ENCODE results near the gene FHAD1.

FHAD1 gene

DNA sequence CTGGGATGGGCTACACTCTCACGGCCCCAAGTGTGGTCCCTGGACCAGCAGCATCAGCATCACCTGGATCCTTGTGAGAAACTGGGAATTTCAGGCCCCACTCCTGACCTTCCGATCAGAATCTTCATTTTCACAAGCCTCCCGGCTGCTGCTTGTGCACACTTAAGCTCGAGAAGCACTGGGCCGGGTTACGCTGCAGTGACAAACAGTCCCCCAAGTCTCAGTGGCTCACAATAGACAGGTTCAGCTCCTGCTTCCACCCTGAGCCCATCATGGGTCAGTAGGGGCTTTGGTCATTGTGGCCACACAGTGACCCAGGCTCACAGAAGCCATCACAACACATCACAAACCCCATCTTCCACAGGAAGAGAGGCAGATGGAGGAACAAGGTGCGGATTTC, 63.5 kb downstream of the FHAD1 start:
- no peak for DNase-seq

GRCh38 chr1:15311122-15311822, 64.2 kb downstream of the FHAD1 start:
- DNase-seq: no peak

DNA sequence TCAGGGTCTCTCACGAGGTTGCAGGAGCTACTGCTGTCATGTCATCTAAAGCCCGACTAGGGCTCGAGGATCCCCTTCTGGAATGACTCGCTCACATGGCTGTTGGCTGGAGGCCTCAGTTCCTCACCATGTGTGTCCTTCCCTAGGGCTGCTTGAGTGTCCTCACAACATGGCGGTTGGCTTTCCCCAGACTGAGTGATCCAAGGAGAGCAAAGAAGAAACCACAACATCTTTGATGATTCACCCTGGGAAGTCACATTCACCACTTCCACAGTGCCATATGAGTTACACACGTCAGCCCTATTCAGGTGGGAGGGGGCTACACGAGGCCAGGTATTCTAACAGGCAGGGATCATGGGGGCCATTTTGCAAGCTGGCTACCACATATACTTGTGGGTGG, 64.9 kb downstream of the FHAD1 start:
- no peak for DNase-seq

- DNase-seq: no peak
Measured at GRCh38 chr1:15312626-15313411, 65.8 kb downstream of the FHAD1 start.

DNA sequence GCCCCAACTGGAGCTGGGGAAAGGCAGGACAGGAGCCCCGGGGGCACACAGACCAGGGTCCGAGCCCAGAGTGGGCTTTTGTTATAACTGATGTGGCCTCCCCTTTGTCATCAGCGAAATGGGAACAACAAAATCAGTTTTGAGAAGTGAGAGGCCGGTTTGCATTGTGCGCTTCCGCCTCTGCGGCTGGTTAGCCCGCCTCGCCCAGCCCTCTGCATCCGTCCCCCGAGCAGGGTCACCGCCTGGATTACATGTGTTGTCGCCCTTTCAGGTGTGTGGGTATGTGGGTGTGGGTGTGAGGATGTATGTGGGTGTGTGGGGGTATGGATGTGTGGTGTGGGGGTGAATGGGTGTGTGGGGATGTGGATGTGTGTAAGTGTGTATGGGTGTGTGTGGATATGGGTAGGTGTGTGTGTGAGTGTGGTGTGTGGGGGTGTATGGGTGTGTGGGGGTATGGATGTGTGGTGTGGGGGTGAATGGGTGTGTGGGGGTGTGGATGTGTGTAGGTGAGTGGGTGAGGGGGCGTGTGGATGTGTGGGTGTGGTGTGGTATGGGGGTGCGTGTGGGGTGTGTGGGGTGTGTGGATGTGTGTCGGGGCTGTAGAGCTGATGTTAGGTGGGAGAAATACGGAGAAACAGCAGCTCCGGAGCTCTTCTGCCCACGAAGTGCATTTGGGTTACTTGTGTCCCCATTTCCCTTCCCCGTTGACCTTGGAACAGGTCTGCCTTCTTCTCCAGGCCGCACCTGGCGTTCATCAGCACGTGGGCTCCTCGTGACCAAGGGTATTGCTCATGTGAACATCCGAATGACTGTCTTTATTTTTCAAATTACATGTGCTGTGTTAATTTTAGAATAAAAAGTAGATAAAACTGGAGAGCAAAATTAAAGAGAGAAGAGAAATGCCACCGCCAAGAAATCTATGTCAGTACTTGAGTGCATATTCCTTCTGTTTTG, 67.6 kb downstream of the FHAD1 start:
- no peak for DNase-seq

GRCh38 chr1:15315815-15316214, 68.8 kb downstream of the FHAD1 start:
- no peak for DNase-seq

GRCh38 chr1:15316510-15316909, 69.5 kb downstream of the FHAD1 start:
- DNase-seq: no peak

DNA sequence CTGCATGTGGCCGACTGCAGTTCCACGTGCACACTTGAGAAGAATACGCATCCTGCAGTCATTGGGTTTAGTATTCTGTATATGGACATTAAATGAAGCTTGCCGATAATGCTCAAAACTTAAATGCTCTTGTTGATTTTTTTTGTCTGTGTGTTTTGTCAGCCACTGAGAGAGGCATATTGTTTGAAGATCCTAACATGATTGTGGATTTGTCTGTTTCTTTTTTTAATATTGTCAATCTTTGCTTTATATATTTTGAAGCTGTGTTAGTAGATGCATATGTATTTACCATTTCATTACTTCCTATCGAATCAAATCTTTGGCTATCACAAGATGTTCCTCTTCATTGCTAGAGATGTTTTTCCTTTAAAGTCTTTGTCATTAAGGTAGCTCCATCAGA, 73.2 kb downstream of the FHAD1 start:
- DNase-seq: no peak

DNA sequence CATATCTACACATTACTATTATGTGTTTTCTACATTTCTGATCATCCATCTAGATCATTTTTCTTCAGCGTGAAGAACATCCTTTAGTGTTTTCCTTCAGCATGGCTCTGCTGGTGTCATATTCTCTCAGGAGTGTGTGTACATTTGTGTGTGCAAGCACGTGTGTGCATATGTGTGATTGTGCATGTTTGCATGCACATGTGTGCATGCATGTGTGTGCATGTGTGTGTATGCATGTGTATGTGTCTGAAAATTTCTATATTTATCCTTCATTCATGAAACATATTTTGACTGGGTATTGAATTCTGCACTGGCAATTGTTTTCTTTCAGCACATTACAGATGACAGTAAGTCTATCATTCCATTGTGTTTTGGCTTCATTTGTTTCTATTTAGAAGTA, 74.6 kb downstream of the FHAD1 start:
- no peak for DNase-seq

DNA sequence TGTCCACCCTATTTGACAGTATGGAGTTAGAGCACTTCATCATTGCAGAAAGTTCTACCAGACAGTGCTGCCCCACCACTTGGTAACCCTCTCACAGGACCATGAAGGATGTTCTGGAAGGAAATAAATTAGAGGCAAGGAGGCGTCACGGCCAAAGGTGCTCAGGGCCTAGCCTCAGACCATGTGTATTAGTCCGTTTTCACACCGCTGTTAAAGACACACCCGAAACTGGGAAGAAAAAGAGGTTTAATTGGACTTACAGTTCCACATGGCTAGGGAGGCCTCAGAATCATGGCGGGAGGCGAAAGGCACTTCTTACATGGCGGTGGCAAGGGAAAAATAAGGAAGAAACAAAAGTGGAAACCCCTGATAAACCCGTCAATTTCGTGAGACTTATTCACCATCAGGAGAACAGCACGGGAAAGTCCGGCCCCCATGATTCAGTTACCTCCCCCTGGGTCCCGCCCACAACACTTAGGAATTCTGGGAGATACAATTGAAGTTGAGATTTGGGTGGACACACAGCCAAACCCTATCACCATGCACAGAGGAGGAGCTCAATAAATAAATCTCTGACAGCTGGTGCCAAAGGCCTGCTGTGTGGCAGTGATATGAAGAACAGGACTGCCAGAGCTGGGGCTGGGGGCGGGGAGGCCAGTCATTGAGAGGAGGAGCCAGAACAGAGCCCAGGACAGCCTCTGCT, 75.8 kb downstream of the FHAD1 start:
- no peak for DNase-seq

- peak; percentile 68 for DNase-seq
Measured at GRCh38 chr1:15323351-15323988, 76.4 kb downstream of the FHAD1 start.

- DNase-seq: no peak
Measured at GRCh38 chr1:15323989-15324868, 77.2 kb downstream of the FHAD1 start.

- no peak for DNase-seq
Measured at GRCh38 chr1:15324869-15325335, 77.9 kb downstream of the FHAD1 start.

DNA sequence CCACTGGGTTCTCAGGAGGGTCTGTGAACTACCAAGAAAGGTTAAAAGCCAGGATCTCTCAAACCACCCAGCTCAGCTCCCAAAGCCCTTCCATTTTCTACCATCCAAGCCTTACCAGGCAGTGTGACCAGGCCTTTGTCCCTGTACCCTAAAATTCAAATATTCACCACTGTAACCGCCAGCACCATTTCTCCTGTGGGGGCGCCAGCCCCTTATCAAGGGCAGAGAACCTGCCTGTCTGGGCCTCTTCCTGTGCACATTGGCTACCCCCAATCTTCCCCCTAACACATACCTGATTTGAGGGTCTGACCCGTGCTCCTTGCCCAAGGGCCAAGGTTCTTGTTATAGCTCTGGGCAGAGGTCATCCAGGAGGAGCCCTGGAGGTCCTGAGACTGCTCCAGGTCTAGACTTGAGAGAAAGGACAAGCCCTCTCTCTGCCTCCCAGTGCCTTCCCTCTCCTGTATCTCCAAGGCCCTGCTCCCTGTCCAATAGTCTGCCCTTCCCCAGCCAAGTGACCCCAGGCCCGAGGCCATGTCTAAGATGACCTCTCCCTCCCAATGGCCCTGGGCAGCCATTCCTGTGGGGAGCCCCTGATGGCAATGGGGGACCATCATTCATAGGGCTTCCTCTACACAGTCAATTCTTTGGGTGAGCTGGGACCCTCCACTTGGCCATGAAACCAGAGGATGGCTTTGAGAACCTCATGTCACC, 78.5 kb downstream of the FHAD1 start:
- no peak for DNase-seq

DNA sequence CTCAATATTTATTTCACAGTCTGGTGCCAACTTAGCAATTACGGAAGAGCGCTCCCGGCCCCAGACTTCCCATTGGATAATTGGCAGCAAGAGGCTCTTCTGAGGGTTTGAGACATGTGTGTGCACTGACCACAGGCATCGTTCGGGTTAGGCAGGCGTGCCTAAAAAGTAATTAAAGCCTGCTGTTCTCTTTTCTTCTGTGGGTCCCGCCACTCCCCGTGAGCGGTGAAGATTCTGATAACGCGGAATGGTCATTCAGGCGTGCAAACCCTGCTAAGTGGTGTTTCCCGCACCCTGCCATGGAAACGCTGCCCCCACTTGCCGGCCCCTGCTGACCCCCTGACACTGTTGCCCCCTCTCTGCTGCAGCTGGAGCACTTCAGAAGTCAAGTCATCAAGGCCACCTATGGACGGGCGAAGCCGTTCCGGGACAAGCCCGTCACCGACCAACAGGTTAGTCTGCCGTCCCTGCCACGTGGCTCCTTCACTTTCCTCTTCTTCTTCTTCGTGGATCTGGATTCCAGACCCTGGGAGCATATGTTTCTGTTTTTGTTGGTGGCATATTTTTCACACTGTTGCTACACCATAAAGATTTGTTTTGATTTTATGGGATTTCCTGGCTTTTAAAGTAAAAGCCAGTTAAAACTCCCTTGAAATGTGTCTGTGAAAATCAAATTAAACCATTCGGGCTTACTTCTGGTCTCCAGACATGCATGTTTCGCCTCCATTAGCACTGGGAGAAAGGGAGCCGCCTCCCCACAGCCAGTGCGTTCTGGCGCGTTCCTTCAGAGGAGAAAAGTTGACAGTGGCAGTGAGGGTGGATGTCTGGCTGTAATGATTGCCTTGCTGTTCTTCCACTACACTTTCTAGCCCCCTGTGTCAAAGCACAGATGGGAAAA, 79.9 kb downstream of the FHAD1 start:
- DNase-seq: no peak

DNA sequence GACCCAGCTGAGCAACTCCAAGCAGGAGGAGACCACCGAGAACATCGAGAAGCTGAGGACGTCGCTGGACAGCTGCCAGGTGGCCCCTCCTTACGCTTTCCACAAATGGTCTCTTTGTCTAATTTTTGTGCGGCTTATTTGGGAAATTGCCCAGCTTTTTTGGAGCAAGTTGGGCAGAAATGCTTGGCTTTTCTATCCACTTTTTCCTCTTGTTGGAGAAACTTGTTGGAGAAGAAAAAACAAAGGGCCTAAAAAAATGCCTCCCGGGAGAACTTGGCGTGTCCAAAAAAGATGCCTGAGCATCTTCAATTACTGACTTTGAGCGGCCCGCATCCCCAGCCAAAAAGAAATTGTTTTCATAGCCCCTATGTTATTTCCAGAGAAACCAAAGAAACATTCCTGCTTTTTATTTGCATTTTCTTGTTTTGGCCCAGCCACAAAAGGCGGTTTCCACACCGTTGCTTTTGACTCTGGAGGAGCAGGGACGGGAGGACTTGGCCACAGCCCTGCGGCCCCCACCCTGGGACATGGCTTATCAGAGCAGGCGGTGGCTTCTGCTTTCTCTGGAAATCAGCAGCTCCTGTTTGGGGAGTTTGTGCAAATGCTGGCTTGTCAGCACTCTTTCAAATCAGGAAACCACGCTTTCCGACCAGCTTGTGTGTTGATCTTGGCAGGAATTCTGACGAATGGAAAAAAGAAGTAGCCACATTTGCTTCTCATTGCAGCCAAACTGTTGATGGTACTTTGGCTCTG, 81.5 kb downstream of the FHAD1 start:
- DNase-seq: no peak

DNA sequence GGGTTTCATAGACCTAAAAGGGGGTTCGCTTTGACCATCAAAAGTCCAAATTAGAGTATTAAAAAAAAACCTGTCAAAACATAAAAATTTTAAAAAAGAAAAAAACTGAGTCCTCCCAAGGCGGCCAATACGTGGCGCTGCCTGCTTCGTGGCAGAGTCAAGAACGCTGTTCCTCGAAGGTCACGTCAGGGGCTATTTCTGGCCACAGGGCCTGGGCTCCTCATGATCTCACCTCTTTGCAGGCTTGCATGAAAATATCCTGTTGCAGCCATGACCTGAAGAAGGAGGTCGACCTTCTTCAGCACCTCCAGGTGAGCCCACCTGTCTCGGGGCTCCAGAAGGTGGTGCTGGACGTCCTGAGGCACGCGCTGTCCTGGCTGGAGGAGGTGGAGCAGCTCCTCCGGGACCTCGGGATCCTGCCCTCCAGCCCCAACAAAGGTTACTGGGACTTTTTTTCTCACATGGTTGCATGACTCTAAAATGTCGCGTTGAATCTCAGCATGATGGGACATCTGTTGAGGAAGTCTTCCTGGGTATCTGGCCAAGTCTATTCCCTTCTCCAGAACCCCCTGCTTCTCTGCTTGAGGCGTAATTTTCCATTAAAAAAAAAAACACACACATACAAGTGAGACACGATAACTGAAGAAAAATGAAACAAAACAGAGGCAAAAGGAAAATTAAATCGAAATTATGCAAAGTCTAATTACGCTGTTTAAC, 82.2 kb downstream of the FHAD1 start:
- no peak for DNase-seq

DNA sequence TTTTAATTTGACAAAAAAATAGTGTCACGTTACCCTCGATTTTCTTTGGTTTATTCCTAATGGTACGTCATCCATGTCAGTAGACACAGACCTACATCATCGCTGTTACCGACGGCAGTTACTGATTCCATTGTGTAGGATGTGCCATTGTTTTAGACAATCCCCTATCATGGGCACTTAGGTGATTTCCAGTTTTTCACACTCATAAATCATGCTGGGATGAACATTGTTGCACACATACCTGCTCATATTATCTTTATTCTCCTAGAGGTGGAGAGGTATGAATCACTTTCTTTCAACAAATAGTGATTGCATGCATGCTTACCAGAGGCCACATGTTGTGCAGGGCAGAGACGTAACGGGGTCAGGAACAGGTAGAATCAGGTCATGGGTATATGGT, 83.0 kb downstream of the FHAD1 start:
- DNase-seq: no peak
